HL-60 (cell line): ENCODE data around the gene ZNF444.
"Not testable (repeated sequence)": the region's sequence is repeated elsewhere in the genome, so short reads cannot be mapped to it uniquely, and the experiment has no call there.

ENCODE experiments used
- DNase-seq, 2 experiments: peaks; one replicate each; pipeline ENCODE4 v3.0.0-alpha.2; 2010 to 2020; ENCODE audit warnings: low read depth in 1 of 2, low spot score in 1 of 2
- H3K27ac ChIP-seq: fragments of 250-450 bp; sonication (Bioruptor Pico); replicated peaks from 2 replicates; pipeline ENCODE4 v1.5.1; 2020; ENCODE audit warnings: mild to moderate bottlenecking, moderate library complexity
- H3K27me3 ChIP-seq: fragments of 250-450 bp; sonication (Bioruptor Pico); 2 replicates; pipeline ENCODE4 v1.5.1; 2021; ENCODE audit warnings: mild to moderate bottlenecking, moderate library complexity; ENCODE audit not compliant: insufficient read depth, poor library complexity, severe bottlenecking
- H3K4me3 ChIP-seq: replicated peaks from 2 replicates; pipeline ENCODE4 v1.5.1; 2011; ENCODE audit warnings: mild to moderate bottlenecking, control low read depth, low read length; ENCODE audit not compliant: insufficient read depth
- GABPA ChIP-seq: IDR thresholded peaks from 2 replicates; pipeline ENCODE4 v1.6.1; 2012; ENCODE audit warnings: low read depth
- POLR2AphosphoS5 ChIP-seq: IDR thresholded peaks from 2 replicates; pipeline ENCODE4 v1.6.1; 2012; ENCODE audit warnings: low read depth
- SPI1 ChIP-seq: IDR thresholded peaks from 2 replicates; pipeline ENCODE4 v1.6.1; 2012; ENCODE audit warnings: low read depth, mild to moderate bottlenecking, borderline replicate concordance
- TF ChIP-seq, protein P1 (sequence below): IDR thresholded peaks from 2 replicates; pipeline ENCODE4 v1.6.1; 2012; ENCODE audit warnings: low read depth; ENCODE audit not compliant: insufficient replicate concordance
- TF ChIP-seq, protein P2 (sequence below): IDR thresholded peaks from one replicate; pipeline ENCODE4 v1.5.1; 2011; ENCODE audit warnings: low read length, control low read depth, inconsistent platforms; ENCODE audit not compliant: insufficient read depth

Gene ZNF444

DNA sequence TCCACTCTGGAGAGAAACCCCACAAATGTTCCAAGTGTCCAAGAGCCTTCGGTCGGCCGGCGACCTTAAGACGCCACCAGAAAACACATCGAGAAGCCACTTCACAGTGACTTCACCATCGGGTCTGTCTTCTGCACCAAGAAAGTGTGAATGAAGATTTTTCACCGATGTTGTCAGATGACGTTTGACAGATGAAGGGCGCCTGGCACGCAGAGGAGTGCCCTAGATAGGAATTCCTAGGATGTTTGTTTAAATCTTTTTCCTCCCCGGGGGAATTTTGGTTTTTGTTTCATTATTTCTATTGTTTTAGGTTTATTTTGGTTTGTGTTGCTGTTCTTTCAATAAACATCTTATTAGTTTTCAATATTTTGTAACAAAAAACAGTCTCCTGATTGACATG, 68.0 kb downstream of the ZNF444 start:
- H3K27me3 ChIP-seq: no peaks in the 10 kb centered on the region
- no peak for DNase-seq
- TF ChIP-seq SPI1 (no peak), GABPA (no peak), POLR2AphosphoS5 (no peak)
- TF ChIP-seq, protein P1, sequence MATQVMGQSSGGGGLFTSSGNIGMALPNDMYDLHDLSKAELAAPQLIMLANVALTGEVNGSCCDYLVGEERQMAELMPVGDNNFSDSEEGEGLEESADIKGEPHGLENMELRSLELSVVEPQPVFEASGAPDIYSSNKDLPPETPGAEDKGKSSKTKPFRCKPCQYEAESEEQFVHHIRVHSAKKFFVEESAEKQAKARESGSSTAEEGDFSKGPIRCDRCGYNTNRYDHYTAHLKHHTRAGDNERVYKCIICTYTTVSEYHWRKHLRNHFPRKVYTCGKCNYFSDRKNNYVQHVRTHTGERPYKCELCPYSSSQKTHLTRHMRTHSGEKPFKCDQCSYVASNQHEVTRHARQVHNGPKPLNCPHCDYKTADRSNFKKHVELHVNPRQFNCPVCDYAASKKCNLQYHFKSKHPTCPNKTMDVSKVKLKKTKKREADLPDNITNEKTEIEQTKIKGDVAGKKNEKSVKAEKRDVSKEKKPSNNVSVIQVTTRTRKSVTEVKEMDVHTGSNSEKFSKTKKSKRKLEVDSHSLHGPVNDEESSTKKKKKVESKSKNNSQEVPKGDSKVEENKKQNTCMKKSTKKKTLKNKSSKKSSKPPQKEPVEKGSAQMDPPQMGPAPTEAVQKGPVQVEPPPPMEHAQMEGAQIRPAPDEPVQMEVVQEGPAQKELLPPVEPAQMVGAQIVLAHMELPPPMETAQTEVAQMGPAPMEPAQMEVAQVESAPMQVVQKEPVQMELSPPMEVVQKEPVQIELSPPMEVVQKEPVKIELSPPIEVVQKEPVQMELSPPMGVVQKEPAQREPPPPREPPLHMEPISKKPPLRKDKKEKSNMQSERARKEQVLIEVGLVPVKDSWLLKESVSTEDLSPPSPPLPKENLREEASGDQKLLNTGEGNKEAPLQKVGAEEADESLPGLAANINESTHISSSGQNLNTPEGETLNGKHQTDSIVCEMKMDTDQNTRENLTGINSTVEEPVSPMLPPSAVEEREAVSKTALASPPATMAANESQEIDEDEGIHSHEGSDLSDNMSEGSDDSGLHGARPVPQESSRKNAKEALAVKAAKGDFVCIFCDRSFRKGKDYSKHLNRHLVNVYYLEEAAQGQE: no peak
- TF ChIP-seq, protein P2, sequence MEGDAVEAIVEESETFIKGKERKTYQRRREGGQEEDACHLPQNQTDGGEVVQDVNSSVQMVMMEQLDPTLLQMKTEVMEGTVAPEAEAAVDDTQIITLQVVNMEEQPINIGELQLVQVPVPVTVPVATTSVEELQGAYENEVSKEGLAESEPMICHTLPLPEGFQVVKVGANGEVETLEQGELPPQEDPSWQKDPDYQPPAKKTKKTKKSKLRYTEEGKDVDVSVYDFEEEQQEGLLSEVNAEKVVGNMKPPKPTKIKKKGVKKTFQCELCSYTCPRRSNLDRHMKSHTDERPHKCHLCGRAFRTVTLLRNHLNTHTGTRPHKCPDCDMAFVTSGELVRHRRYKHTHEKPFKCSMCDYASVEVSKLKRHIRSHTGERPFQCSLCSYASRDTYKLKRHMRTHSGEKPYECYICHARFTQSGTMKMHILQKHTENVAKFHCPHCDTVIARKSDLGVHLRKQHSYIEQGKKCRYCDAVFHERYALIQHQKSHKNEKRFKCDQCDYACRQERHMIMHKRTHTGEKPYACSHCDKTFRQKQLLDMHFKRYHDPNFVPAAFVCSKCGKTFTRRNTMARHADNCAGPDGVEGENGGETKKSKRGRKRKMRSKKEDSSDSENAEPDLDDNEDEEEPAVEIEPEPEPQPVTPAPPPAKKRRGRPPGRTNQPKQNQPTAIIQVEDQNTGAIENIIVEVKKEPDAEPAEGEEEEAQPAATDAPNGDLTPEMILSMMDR: no peak
- no peak overlapping the region for H3K27ac ChIP-seq
- H3K4me3 ChIP-seq: no peak overlapping the region

DNA sequence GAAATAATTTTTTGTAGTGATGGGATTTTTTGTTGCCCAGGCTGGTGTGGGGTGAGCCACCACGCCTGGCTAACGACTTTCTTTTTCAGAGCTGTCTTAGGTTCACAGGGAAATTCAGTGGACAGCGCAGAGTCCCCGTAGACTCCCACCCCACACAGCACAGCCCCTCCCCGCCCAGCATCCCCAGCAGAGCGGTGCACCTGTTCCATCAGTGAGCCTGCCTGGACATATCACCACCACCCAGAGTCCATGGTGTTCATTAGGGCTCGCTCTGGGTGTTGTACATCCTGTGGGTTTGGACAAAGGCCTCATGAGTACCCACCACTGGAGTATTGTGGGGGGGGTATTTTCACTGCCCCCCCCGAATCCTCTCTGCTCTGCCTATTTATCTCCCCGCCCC, 68.9 kb downstream of the ZNF444 start:
- H3K27me3 ChIP-seq, H3K4me3 ChIP-seq, DNase-seq, H3K27ac ChIP-seq: not testable (repeated sequence)
